ENCODE data around the gene THAP8.

Gene THAP8

DNA sequence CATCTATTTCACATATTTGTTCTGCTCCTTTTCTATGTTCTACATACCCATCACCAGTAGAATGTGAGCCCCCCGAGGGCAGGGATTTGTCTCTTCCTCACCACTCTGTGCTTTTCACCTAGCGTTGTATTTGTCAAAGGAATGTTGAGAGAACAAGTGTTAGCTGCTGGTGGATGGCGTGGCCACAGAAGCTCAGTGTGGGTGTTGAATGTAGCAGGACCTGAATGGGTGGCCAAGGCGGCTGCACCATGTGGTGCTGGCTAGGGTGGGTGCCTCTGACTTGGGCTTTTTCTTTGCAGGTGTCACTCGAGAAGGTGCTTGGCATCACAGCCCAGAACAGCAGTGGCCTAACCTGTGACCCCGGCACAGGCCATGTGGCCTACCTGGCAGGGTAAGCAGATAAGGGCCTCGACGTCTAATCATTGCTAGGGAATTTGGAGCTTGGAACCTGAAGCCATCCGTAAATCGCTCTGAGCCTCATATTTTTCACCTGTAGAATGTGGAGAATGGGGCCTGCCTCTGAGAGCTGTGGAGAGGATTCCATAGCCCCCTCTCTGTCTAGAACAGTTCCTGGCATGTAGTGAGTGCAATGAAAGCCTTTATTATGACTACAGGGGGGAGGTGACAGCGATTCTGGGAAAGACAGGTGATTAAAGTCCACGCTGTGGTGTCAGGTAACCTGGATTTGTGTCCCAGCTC is 4.5 kb upstream of the THAP8 start:
- no peak overlapping the region for H3K4me3 ChIP-seq (ENCODE audit: low read depth, low read length)
- no peak for DNase-seq (ENCODE audit: low read depth)
- TF ChIP-seq, protein P1, sequence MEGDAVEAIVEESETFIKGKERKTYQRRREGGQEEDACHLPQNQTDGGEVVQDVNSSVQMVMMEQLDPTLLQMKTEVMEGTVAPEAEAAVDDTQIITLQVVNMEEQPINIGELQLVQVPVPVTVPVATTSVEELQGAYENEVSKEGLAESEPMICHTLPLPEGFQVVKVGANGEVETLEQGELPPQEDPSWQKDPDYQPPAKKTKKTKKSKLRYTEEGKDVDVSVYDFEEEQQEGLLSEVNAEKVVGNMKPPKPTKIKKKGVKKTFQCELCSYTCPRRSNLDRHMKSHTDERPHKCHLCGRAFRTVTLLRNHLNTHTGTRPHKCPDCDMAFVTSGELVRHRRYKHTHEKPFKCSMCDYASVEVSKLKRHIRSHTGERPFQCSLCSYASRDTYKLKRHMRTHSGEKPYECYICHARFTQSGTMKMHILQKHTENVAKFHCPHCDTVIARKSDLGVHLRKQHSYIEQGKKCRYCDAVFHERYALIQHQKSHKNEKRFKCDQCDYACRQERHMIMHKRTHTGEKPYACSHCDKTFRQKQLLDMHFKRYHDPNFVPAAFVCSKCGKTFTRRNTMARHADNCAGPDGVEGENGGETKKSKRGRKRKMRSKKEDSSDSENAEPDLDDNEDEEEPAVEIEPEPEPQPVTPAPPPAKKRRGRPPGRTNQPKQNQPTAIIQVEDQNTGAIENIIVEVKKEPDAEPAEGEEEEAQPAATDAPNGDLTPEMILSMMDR (IDR thresholded peaks at IDR 0.05; ENCODE audit: control insufficient read depth, extremely low read depth, insufficient read depth) = no peak

DNA sequence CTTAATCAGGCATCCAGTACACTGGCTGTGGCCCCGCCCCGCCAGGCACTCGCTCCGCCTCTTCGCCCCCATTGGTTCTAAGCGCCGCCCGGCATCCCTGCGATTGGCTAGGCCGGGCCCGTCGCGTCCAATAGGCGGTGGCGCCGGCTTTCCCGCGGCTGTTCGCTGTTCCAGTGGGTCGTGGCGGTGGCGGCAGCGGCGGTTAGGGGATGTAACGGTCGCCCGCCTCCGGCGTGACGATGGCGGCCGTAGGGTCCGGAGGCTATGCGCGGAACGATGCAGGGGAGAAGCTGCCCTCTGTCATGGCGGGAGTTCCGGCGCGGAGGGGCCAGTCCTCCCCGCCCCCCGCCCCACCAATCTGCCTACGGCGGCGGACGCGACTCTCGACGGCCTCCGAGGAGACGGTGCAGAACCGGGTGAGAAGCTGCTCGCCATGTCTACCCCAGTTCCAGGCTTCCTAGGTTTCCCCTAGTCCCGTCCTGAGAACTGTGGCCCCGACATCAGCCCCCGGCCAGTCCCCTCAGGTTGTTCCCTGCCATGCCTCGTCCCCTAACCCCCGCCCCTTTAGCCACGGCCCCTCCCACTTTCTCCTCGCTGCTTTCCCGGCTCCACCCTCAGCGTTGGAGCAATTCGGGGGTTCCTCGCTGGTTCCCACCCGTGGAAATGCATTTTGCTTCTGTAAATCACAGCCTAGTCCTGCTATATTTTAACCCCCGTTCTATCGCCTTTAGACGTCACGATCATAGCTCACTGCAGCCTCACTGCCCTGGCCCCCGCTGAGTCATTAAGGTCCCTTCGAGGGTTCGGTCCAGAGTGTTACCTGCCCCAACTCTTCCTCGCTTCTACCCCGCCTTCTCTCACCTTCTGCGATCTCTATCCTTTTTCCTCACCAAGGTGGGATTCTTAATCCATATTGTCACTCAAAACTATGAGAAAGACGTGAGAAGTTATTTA is 925 bp upstream of the THAP8 start, which contains the start of gene WDR62:
TSS of gene WDR62 (plus strand) at position 165 of the 954 bp plus-strand sequence. CDS start at position 240, 75 bp downstream.
- H3K4me3 ChIP-seq (ENCODE audit: low read depth, low read length) = peak within 1 kb of the TSS; percentile 84
- TF ChIP-seq, protein P1 (IDR thresholded peaks at IDR 0.05; ENCODE audit: control insufficient read depth, extremely low read depth, insufficient read depth) = no peak
- DNase-seq (ENCODE audit: low read depth) = no peak

DNA sequence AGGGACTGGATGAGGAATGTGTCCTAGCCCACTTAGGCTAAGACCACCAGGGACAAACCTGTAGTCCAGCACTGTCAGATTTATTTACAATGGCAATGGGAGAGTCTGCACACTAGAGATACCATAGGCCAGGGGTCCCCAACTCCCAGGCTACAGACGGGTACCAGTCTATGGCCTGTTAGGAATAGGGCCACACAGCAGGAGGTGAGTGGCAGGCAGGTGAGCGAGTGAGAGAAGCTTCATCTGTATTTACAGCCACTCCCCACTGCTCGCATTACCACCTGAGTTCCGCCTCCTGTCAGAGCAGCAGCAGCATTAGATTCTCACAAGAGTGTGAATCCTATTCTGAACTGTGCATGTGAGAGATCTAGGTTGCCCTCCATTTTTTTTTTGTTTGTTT is 2.4 kb downstream of the THAP8 start:
- no peak for DNase-seq (ENCODE audit: low read depth)
- TF ChIP-seq, protein P1 (IDR thresholded peaks at IDR 0.05; ENCODE audit: control insufficient read depth, extremely low read depth, insufficient read depth) = no peak
- H3K4me3 ChIP-seq (ENCODE audit: low read depth, low read length) = no peak overlapping the region

DNA sequence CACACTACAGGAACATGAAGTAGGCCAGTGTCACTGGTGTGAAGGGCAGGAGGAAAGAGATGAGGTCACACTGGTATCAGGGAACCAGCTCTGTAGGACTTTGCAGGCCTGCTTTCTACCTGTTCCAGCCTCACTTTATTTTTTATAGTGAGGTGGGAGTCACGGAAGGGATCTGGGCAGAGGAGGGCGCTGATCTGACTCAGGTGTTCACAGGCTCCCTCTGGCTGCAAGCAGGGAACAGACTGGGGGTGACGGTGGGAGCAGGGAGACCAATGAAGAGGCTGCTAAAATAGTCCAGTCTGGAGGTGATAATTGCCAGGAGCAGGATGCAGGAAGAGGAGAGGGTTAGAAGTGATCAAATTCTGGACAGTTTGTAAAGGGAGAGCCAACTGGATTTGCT is 2.8 kb downstream of the THAP8 start:
- TF ChIP-seq, protein P1 (IDR thresholded peaks at IDR 0.05; ENCODE audit: control insufficient read depth, extremely low read depth, insufficient read depth) = no peak
- DNase-seq (ENCODE audit: low read depth) = no peak
- no peak overlapping the region for H3K4me3 ChIP-seq (ENCODE audit: low read depth, low read length)

DNA sequence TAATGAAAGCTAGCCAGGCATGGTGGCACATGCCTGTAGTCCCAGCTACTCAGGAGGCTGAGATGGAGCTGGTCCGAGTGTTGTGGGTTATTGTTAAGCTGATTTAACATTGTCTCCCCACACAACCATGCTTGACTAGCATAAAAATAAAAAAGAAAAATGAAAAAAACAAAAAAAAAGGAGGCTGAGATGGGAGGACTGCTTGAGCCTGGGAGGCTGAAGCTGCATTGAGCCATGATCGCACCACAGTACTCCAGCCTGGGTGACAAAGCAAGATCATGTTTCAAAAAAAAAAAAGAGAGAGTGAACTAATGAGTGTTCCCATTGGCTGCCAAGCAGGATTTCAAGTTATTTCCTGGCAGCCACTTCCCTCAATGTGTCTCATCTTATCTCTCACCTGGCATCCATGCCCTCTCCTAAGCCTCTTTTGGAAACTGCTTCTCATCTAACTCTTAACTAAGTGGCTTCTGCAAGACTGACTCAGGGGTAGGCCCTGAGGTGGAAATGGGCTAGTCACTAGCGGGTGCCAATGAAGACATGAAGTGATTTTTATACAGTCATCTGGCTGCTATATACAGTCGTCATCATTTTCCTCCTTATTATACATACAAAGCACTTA is 4.9 kb downstream of the THAP8 start:
- no peak overlapping the region for H3K4me3 ChIP-seq (ENCODE audit: low read depth, low read length)
- DNase-seq (ENCODE audit: low read depth) = no peak
- TF ChIP-seq, protein P1 (IDR thresholded peaks at IDR 0.05; ENCODE audit: control insufficient read depth, extremely low read depth, insufficient read depth) = no peak

DNA sequence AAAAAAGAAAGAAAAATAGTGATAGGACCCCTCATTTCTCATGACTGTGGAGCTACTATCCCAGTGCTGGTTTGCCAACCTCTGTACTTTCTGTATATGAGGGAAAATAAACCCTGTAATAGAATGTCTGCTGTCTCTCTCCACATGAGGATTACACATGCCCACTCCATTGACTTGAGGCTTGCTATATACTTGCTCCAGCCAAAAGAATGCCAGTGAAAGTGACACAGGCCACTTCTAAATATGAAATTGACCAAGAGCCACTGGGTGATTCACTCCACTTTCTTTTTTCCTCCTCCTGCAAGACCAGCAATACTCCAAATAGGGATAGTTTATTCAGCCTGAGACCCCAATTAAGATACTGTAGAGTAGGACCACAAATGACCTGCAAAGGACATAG is 6.2 kb downstream of the THAP8 start:
- DNase-seq (ENCODE audit: low read depth) = no peak
- no peak overlapping the region for H3K4me3 ChIP-seq (ENCODE audit: low read depth, low read length)
- TF ChIP-seq, protein P1 (IDR thresholded peaks at IDR 0.05; ENCODE audit: control insufficient read depth, extremely low read depth, insufficient read depth) = no peak

Measured in LNCaP clone FGC (cell line).